CD4-positive, CD25-positive, alpha-beta regulatory T cell (primary cell): ENCODE results near the gene DPP10. TPM values are rescaled to one million over a fixed set of nuclear protein-coding genes. Genes with fewer than 3 reads are reported as not detected.

Experiments used
- ATAC-seq, 2 donors: fragments of 150-1000 bp; cut with Tn5 transposase; one replicate each; pipeline ENCODE4 v1.10.0; 2021; ENCODE audit warnings: low read depth in 2 of 2, moderate number of reproducible peaks in 2 of 2, moderate library complexity in 1 of 2
- DNase-seq, 3 donors: peaks; one replicate each; pipeline versions ENCODE4 v3.0.0 to v3.0.0-alpha.2; 2012 to 2022; ENCODE audit warnings: mixed read lengths in 1 of 3
- H3K27ac ChIP-seq: one replicate; pipeline ENCODE4 v1.7.0; 2013; ENCODE audit warnings: mild to moderate bottlenecking, low read length; ENCODE audit not compliant: insufficient read depth, poor library complexity, severe bottlenecking
- H3K27me3 ChIP-seq: one replicate; pipeline ENCODE4 v1.7.0; 2013; ENCODE audit warnings: low read length; ENCODE audit not compliant: control insufficient read depth, insufficient read depth
- H3K36me3 ChIP-seq: one replicate; pipeline ENCODE4 v1.7.0; 2013; ENCODE audit warnings: mild to moderate bottlenecking, low read length, moderate library complexity; ENCODE audit not compliant: control insufficient read depth, insufficient read depth
- H3K4me1 ChIP-seq: 2 replicates; pipeline ENCODE4 v1.7.0; 2013; ENCODE audit warnings: mild to moderate bottlenecking, low read length; ENCODE audit not compliant: insufficient read depth, control insufficient read depth, poor library complexity, severe bottlenecking
- H3K4me3 ChIP-seq: one replicate; pipeline ENCODE4 v1.7.0; 2013; ENCODE audit warnings: low read depth, mild to moderate bottlenecking, low read length, moderate library complexity
- H3K9me3 ChIP-seq, 2 experiments: 1 replicate in 1 of 2; 2 replicates in 1 of 2; pipeline ENCODE4 v1.7.0; 2013; ENCODE audit warnings: low read length in 2 of 2, mild to moderate bottlenecking in 1 of 2, moderate library complexity in 1 of 2; ENCODE audit not compliant: control insufficient read depth in 2 of 2
- H3K27ac Mint-ChIP-seq, 3 donors: one replicate each; pipeline ENCODE4 v1.8.0; 2020 to 2022; ENCODE audit warnings: mild to moderate bottlenecking in 3 of 3, mixed read lengths in 3 of 3, moderate library complexity in 2 of 3
- H3K27me3 Mint-ChIP-seq: one replicate; pipeline ENCODE4 v1.8.0; 2022; ENCODE audit warnings: mild to moderate bottlenecking, mixed read lengths
- H3K36me3 Mint-ChIP-seq: one replicate; pipeline ENCODE4 v1.8.0; 2020; ENCODE audit warnings: mixed read lengths
- H3K4me1 Mint-ChIP-seq, 4 donors: one replicate each; pipeline ENCODE4 v1.8.0; 2020 to 2022; ENCODE audit warnings: mixed read lengths in 4 of 4, mild to moderate bottlenecking in 1 of 4
- H3K4me3 Mint-ChIP-seq, 4 donors: one replicate each; pipeline ENCODE4 v1.8.0; 2020 to 2022; ENCODE audit warnings: mild to moderate bottlenecking in 4 of 4, mixed read lengths in 4 of 4, moderate library complexity in 3 of 4
- H3K9me3 Mint-ChIP-seq, 7 donors: one replicate each; pipeline ENCODE4 v1.8.0; 2020 to 2022; ENCODE audit warnings: mixed read lengths in 7 of 7, mild to moderate bottlenecking in 3 of 7, moderate library complexity in 2 of 7
- polyA plus RNA-seq, 4 donors: library from polyadenylated mRNA; unstranded; fragments of 300-500 nt; fragmentation: Illumina TruSeq; gene quantifications; one replicate each; pipeline ENCODE4 v1.2.3, GENCODE V29; 2021
- total RNA-seq: library from RNA; stranded (reverse); gene quantifications from one replicate; pipeline ENCODE4 v1.2.3, GENCODE V29; 2022

DPP10 gene
- total and polyA plus RNA-seq, 5 donors from 2014 or later = not detected

GRCh38 chr2:114814355-114814754 lies 371.9 kb downstream of the DPP10 start:
- H3K4me3 Mint-ChIP-seq = no peak overlapping the region
- Histone ChIP-seq H3K4me1 (no peaks in the 10 kb centered on the region), H3K27ac (no peak overlapping the region), H3K27me3 (no peaks in the 10 kb centered on the region), H3K36me3 (no peaks in the 10 kb centered on the region), H3K4me3 (no peak overlapping the region), H3K9me3 (no peaks in the 10 kb centered on the region)
- ATAC-seq (no peak), DNase-seq (no peak)
- H3K36me3 Mint-ChIP-seq = no peaks in the 10 kb centered on the region
- H3K4me1 Mint-ChIP-seq = no peaks in the 10 kb centered on the region
- peaks cover 0 to 4% (median 1%) of the 10 kb centered on the region in 7 donors for H3K9me3 Mint-ChIP-seq
- H3K27me3 Mint-ChIP-seq = no peaks in the 10 kb centered on the region
- H3K27ac Mint-ChIP-seq = no peak overlapping the region

GRCh38 chr2:114821055-114821454 lies 378.6 kb downstream of the DPP10 start:
- Histone ChIP-seq H3K9me3 (peaks cover 0 to 3% of the 10 kb centered on the region in 2 experiments), H3K27ac (no peak overlapping the region), H3K27me3 (no peaks in the 10 kb centered on the region), H3K4me3 (no peak overlapping the region), H3K4me1 (no peaks in the 10 kb centered on the region), H3K36me3 (no peaks in the 10 kb centered on the region)
- Mint-ChIP-seq H3K27ac (no peak overlapping the region), H3K4me3 (no peak overlapping the region), H3K4me1 (no peaks in the 10 kb centered on the region), H3K27me3 (no peaks in the 10 kb centered on the region), H3K9me3 (peaks cover 0 to 8% (median 3%) of the 10 kb centered on the region in 7 donors), H3K36me3 (no peaks in the 10 kb centered on the region)
- no peak for DNase-seq
- ATAC-seq = no peak

GRCh38 chr2:114843963-114844362 lies 401.5 kb downstream of the DPP10 start:
- Histone ChIP-seq H3K9me3 (no peaks in the 10 kb centered on the region), H3K27ac (no peak overlapping the region), H3K4me3 (no peak overlapping the region), H3K27me3 (no peaks in the 10 kb centered on the region), H3K4me1 (no peaks in the 10 kb centered on the region), H3K36me3 (no peaks in the 10 kb centered on the region)
- no peaks in the 10 kb centered on the region for H3K36me3 Mint-ChIP-seq
- H3K4me1 Mint-ChIP-seq = no peaks in the 10 kb centered on the region
- peaks cover 0 to 16% (median 3%) of the 10 kb centered on the region in 7 donors for H3K9me3 Mint-ChIP-seq
- ATAC-seq (no peak), DNase-seq (no peak)
- H3K27me3 Mint-ChIP-seq = no peaks in the 10 kb centered on the region
- no peak overlapping the region for H3K4me3 Mint-ChIP-seq
- no peak overlapping the region for H3K27ac Mint-ChIP-seq

GRCh38 chr2:114857196-114857595 lies 414.8 kb downstream of the DPP10 start:
- Mint-ChIP-seq H3K9me3 (peaks cover 0 to 3% (median 2%) of the 10 kb centered on the region in 7 donors), H3K27me3 (no peaks in the 10 kb centered on the region), H3K4me3 (no peak overlapping the region), H3K4me1 (no peaks in the 10 kb centered on the region), H3K27ac (no peak overlapping the region), H3K36me3 (no peaks in the 10 kb centered on the region)
- Histone ChIP-seq H3K27me3 (no peaks in the 10 kb centered on the region), H3K9me3 (no peaks in the 10 kb centered on the region), H3K4me3 (no peak overlapping the region), H3K27ac (no peak overlapping the region), H3K36me3 (no peaks in the 10 kb centered on the region), H3K4me1 (no peaks in the 10 kb centered on the region)
- ATAC-seq (no peak), DNase-seq (no peak)

- Mint-ChIP-seq H3K27me3 (no peaks in the 10 kb centered on the region), H3K4me3 (no peak overlapping the region), H3K9me3 (peaks cover 0 to 4% (median under 1%) of the 10 kb centered on the region in 7 donors), H3K4me1 (no peaks in the 10 kb centered on the region), H3K27ac (no peak overlapping the region), H3K36me3 (no peaks in the 10 kb centered on the region)
- H3K4me3 ChIP-seq = no peak overlapping the region
- H3K27me3 ChIP-seq = no peaks in the 10 kb centered on the region
- H3K27ac ChIP-seq = no peak overlapping the region
- no peaks in the 10 kb centered on the region for H3K36me3 ChIP-seq
- H3K9me3 ChIP-seq = no peaks in the 10 kb centered on the region
- DNase-seq (no peak), ATAC-seq (no peak)
- H3K4me1 ChIP-seq = no peaks in the 10 kb centered on the region
Observed at GRCh38 chr2:114859726-114860510, 417.5 kb downstream of the DPP10 start.

- H3K27ac Mint-ChIP-seq = no peak overlapping the region
- Histone ChIP-seq H3K4me1 (no peaks in the 10 kb centered on the region), H3K27ac (no peak overlapping the region), H3K4me3 (no peak overlapping the region), H3K27me3 (no peaks in the 10 kb centered on the region), H3K36me3 (no peaks in the 10 kb centered on the region), H3K9me3 (no peaks in the 10 kb centered on the region)
- no peaks in the 10 kb centered on the region for H3K27me3 Mint-ChIP-seq
- no peaks in the 10 kb centered on the region for H3K4me1 Mint-ChIP-seq
- H3K36me3 Mint-ChIP-seq = no peaks in the 10 kb centered on the region
- DNase-seq = no peak
- ATAC-seq = no peak
- no peak overlapping the region for H3K4me3 Mint-ChIP-seq
- peaks cover 0 to 5% (median 2%) of the 10 kb centered on the region in 7 donors for H3K9me3 Mint-ChIP-seq
Observed at GRCh38 chr2:114862243-114862642, 419.8 kb downstream of the DPP10 start.

GRCh38 chr2:114864901-114865300 lies 422.5 kb downstream of the DPP10 start:
- Histone ChIP-seq H3K4me1 (no peaks in the 10 kb centered on the region), H3K36me3 (no peaks in the 10 kb centered on the region), H3K4me3 (no peak overlapping the region), H3K9me3 (no peaks in the 10 kb centered on the region), H3K27ac (no peak overlapping the region), H3K27me3 (no peaks in the 10 kb centered on the region)
- Mint-ChIP-seq H3K36me3 (no peaks in the 10 kb centered on the region), H3K4me3 (no peak overlapping the region), H3K27me3 (no peaks in the 10 kb centered on the region), H3K9me3 (peaks cover 0 to 4% (median 2%) of the 10 kb centered on the region in 7 donors), H3K4me1 (no peaks in the 10 kb centered on the region), H3K27ac (no peak overlapping the region)
- DNase-seq = no peak
- no peak for ATAC-seq

GRCh38 chr2:114880046-114880445 lies 437.6 kb downstream of the DPP10 start:
- Histone ChIP-seq H3K9me3 (no peaks in the 10 kb centered on the region), H3K4me1 (no peaks in the 10 kb centered on the region), H3K27ac (no peak overlapping the region), H3K4me3 (no peak overlapping the region), H3K27me3 (no peaks in the 10 kb centered on the region), H3K36me3 (no peaks in the 10 kb centered on the region)
- Mint-ChIP-seq H3K27ac (no peak overlapping the region), H3K36me3 (no peaks in the 10 kb centered on the region), H3K4me1 (no peaks in the 10 kb centered on the region), H3K27me3 (no peaks in the 10 kb centered on the region), H3K9me3 (peaks cover 0 to 6% (median 5%) of the 10 kb centered on the region in 7 donors), H3K4me3 (no peak overlapping the region)
- ATAC-seq (no peak), DNase-seq (no peak)
